HFFc6 (cell line): ENCODE results near the gene RRAS. TPM values are rescaled to one million over a fixed set of nuclear protein-coding genes. Genes with fewer than 3 reads are reported as not detected.

Experiments used
- DNase-seq: peaks from one replicate; pipeline ENCODE4 v3.0.0-alpha.2; 2018
- H3K27ac Mint-ChIP-seq: 2 replicates; pipeline ENCODE4 v1.8.0; 2020; ENCODE audit warnings: mild to moderate bottlenecking, mixed read lengths
- H3K27me3 Mint-ChIP-seq: 2 replicates; pipeline ENCODE4 v1.8.0; 2021; ENCODE audit warnings: mild to moderate bottlenecking, moderate library complexity, mixed read lengths; ENCODE audit not compliant: insufficient read depth
- H3K36me3 Mint-ChIP-seq: 2 replicates; pipeline ENCODE4 v1.8.0; 2021; ENCODE audit warnings: low read depth, mixed read lengths
- H3K4me1 Mint-ChIP-seq: 2 replicates; pipeline ENCODE4 v1.8.0; 2020; ENCODE audit warnings: low read depth, mixed read lengths
- H3K4me3 Mint-ChIP-seq: 2 replicates; pipeline ENCODE4 v1.8.0; 2020; ENCODE audit warnings: mild to moderate bottlenecking, moderate library complexity, mixed read lengths
- H3K9me3 Mint-ChIP-seq: 2 replicates; pipeline ENCODE4 v1.8.0; 2020; ENCODE audit warnings: mild to moderate bottlenecking, mixed read lengths
- CTCF ChIP-seq: fragments of 200-600 bp; sonication (generic); IDR thresholded peaks from 2 replicates; pipeline ENCODE4 v1.5.0; 2021; ENCODE audit warnings: antibody characterized with exemption, mild to moderate bottlenecking
- total RNA-seq, 6 experiments: library from RNA; stranded (reverse); fragmentation: NEBNext Ultra II Directional; extraction: Animal tissue kit (Norgen Biotek cat#: 25700); gene quantifications; 2 replicates in 1 of 6; 3 replicates in 5 of 6; pipeline ENCODE4 v1.2.3, GENCODE V29; 2021

RRAS gene
- total RNA-seq, 6 experiments from 2014 or later = 130 to 162 (median 133) TPM

GRCh38 chr19:49683814-49684250 is 43.9 kb upstream of the RRAS start:
- H3K36me3 Mint-ChIP-seq = peaks cover 14% of the 10 kb centered on the region
- no peak overlapping the region for H3K4me3 Mint-ChIP-seq
- no peak for TF ChIP-seq CTCF
- no peaks in the 10 kb centered on the region for H3K9me3 Mint-ChIP-seq
- peaks cover 14% of the 10 kb centered on the region for H3K4me1 Mint-ChIP-seq
- no peak for DNase-seq
- peaks cover 7% of the 10 kb centered on the region for H3K27me3 Mint-ChIP-seq
- no peak overlapping the region for H3K27ac Mint-ChIP-seq

GRCh38 chr19:49682274-49682673 is 42.3 kb upstream of the RRAS start:
- no peak for DNase-seq
- no peak overlapping the region; the same call in 1 of the 2 replicates for H3K27ac Mint-ChIP-seq
- H3K4me1 Mint-ChIP-seq = peaks cover 21% of the 10 kb centered on the region
- H3K36me3 Mint-ChIP-seq = peaks cover 10% of the 10 kb centered on the region; the same call in 1 of the 2 replicates
- no peaks in the 10 kb centered on the region for H3K9me3 Mint-ChIP-seq
- peaks cover 7% of the 10 kb centered on the region for H3K27me3 Mint-ChIP-seq
- H3K4me3 Mint-ChIP-seq = no peak overlapping the region
- no peak for TF ChIP-seq CTCF

GRCh38 chr19:49681830-49682229 is 41.9 kb upstream of the RRAS start:
- no peak for DNase-seq
- no peak overlapping the region for H3K27ac Mint-ChIP-seq
- H3K27me3 Mint-ChIP-seq = peaks cover 10% of the 10 kb centered on the region
- H3K36me3 Mint-ChIP-seq = peaks cover 10% of the 10 kb centered on the region; the same call in 1 of the 2 replicates
- no peaks in the 10 kb centered on the region for H3K9me3 Mint-ChIP-seq
- TF ChIP-seq CTCF = no peak
- H3K4me3 Mint-ChIP-seq = no peak overlapping the region
- H3K4me1 Mint-ChIP-seq = peaks cover 21% of the 10 kb centered on the region

- Mint-ChIP-seq H3K9me3 (no peaks in the 10 kb centered on the region), H3K27me3 (peaks cover 9% of the 10 kb centered on the region), H3K4me1 (peaks cover 31% of the 10 kb centered on the region), H3K27ac (peak overlapping the region; percentile 52; the same call in 1 of the 2 replicates), H3K4me3 (peak overlapping the region; percentile 17), H3K36me3 (peaks cover 10% of the 10 kb centered on the region; the same call in 1 of the 2 replicates)
- peak; percentile 61 for DNase-seq
- peak; percentile 100 for TF ChIP-seq CTCF
These were observed 40.7 kb upstream of the RRAS start for GRCh38 chr19:49680421-49681351.

GRCh38 chr19:49679771-49680413 is 39.9 kb upstream of the RRAS start:
- Mint-ChIP-seq H3K9me3 (no peaks in the 10 kb centered on the region), H3K27me3 (peaks cover 8% of the 10 kb centered on the region), H3K4me1 (peaks cover 31% of the 10 kb centered on the region), H3K36me3 (peaks cover 4% of the 10 kb centered on the region; the same call in 1 of the 2 replicates), H3K4me3 (peak overlapping the region; percentile 12), H3K27ac (peak overlapping the region; percentile 52; the same call in 1 of the 2 replicates)
- no peak for TF ChIP-seq CTCF
- no peak for DNase-seq
